GM21717 (cell line): ENCODE results near the gene NUP93.

ENCODE experiments used
- ATAC-seq: cut with Tn5 transposase; IDR thresholded peaks from one replicate; pipeline ENCODE4 v1.9.1; 2021; ENCODE audit warnings: mild to moderate bottlenecking, moderate library complexity; ENCODE audit not compliant: unreplicated experiment

The NUP93 gene

GRCh38 chr16:56842133-56842532 is 112.2 kb downstream of the NUP93 start:
- no peak for ATAC-seq

GRCh38 chr16:56844056-56844455 is 114.1 kb downstream of the NUP93 start:
- no peak for ATAC-seq

- no peak for ATAC-seq
Measured at GRCh38 chr16:56847173-56847910, 117.4 kb downstream of the NUP93 start.

GRCh38 chr16:56848029-56848936 is 118.4 kb downstream of the NUP93 start:
- no peak for ATAC-seq

- ATAC-seq, result no peak
Measured at GRCh38 chr16:56848955-56849689, 119.2 kb downstream of the NUP93 start.

- ATAC-seq, result no peak
Measured at GRCh38 chr16:56849690-56850680, 120.1 kb downstream of the NUP93 start.

GRCh38 chr16:56851671-56852400 is 121.9 kb downstream of the NUP93 start:
- ATAC-seq, result no peak

- no peak for ATAC-seq
Measured at GRCh38 chr16:56852401-56852730, 122.4 kb downstream of the NUP93 start.

GRCh38 chr16:56852968-56853367 is 123.0 kb downstream of the NUP93 start:
- ATAC-seq, result no peak

GRCh38 chr16:56855201-56855600 is 125.3 kb downstream of the NUP93 start:
- ATAC-seq, result no peak

GRCh38 chr16:56855946-56856345 is 126.0 kb downstream of the NUP93 start:
- no peak for ATAC-seq

GRCh38 chr16:56856876-56857447 is 127.0 kb downstream of the NUP93 start:
- ATAC-seq, result no peak

- ATAC-seq, result no peak
Measured at GRCh38 chr16:56858374-56858773, 128.4 kb downstream of the NUP93 start.

- ATAC-seq, result no peak
Measured at GRCh38 chr16:56859636-56860035, 129.7 kb downstream of the NUP93 start.

- peak; percentile 84 for ATAC-seq
Measured at GRCh38 chr16:56860226-56861020, 130.5 kb downstream of the NUP93 start.

- ATAC-seq, result no peak
Measured at GRCh38 chr16:56861092-56861610, 131.2 kb downstream of the NUP93 start.

- ATAC-seq, result no peak
Measured at GRCh38 chr16:56861756-56862155, 131.8 kb downstream of the NUP93 start.

GRCh38 chr16:56862776-56863175 is 132.8 kb downstream of the NUP93 start:
- ATAC-seq, result no peak
